Measurements from ENCODE around the gene COL16A1. TPM values are rescaled to one million over a fixed set of nuclear protein-coding genes. Genes with fewer than 3 reads are reported as not detected.

Gene COL16A1
- total RNA-seq, 4 donors from 2014 or later = 79.7 to 128 (median 94.7) TPM

GRCh38 chr1:31647106-31647505 lies 56.7 kb downstream of the COL16A1 start:
- intact Hi-C loops (cut with DNase I; ENCODE audit: low total_unique reads) = no loop called here
- no peak for TF ChIP-seq POLR2A (IDR thresholded peaks at IDR 0.05)
- TF ChIP-seq CTCF (IDR thresholded peaks at IDR 0.05) = peak in 1 of 3 donors; percentile 20
- no peak overlapping the region for H3K4me3 ChIP-seq (ENCODE audit: low read depth, poor library complexity, severe bottlenecking)
- DNase-seq (ENCODE audit: low spot score in 2 of 2) = no peak
- WGBS, 2 donors = 64% methylated on average over 2 of the region's 2 CpGs

GRCh38 chr1:31646259-31646960 lies 57.4 kb downstream of the COL16A1 start:
- H3K4me3 ChIP-seq (ENCODE audit: low read depth, poor library complexity, severe bottlenecking) = no peak overlapping the region
- DNase-seq (ENCODE audit: low spot score in 2 of 2) = no peak
- intact Hi-C loops (cut with DNase I; ENCODE audit: low total_unique reads) = no loop called here
- WGBS, 2 donors = 95 to 99% methylated on average over 4 of the region's 4 CpGs
- TF ChIP-seq CTCF (IDR thresholded peaks at IDR 0.05) (no peak), POLR2A (IDR thresholded peaks at IDR 0.05) (no peak)

DNA sequence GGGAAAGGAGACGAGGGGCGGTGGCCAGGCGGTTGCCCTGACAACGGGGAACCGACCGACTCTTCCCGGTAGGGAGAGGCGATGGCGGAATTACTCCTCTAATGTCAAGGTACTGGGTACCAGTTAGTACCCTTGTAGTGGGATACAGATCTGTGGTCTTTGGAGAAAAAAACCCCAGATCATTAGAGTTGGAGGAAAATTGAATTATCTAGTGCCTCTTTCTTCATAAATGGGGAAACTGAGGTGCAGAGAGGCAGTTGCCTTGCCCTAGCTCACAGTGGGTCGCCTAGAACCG lies 58.6 kb downstream of the COL16A1 start:
- no peak for TF ChIP-seq POLR2A (IDR thresholded peaks at IDR 0.05)
- TF ChIP-seq CTCF (IDR thresholded peaks at IDR 0.05) = no peak
- H3K4me3 ChIP-seq (ENCODE audit: low read depth, poor library complexity, severe bottlenecking) = peak overlapping the region; percentile 93
- intact Hi-C loops (cut with DNase I; ENCODE audit: low total_unique reads) = no loop called here
- DNase-seq (ENCODE audit: low spot score in 2 of 2) = no peak
- WGBS, 2 donors = 0 to 1% methylated on average over 11 of the region's 11 CpGs

DNA sequence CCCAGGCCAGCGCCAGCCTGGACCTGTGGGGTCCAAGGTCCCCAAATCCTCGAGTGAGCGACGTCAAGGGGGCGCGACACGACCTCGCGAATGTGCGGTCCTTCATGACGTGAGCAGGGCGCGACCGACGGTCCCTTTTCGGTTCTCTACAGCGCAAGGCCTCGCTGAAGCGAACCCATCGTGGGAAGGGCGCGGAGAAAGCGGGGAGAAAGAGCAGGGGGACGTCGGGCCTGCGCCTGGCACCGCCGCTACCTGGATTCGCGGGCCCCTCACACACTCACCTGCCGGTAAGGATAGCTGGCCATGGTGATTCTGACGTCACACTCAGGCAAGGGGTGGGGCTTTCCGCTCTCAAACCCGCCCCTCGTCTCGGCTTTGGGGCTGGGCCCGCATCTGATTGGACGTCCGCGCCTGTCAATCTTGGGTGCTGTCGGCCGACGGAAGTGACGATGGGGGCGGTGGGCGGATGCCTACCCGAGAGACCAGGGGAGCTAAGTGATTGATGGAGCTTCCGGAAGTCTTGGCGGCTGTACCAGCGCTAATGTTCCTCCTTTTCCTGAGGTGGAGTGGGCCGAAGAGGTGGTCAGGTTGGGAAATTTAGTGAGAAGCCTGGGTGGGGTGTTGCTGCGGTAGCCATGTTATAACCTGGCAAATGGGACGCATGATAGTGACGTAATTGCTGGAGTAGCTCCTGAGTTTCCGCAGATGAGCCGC lies 59.1 kb downstream of the COL16A1 start, which contains the start of gene PEF1:
PEF1 (minus strand) TSS at position 317 of the 714 bp plus-strand sequence; CDS start at position 305, 12 bp downstream.
- WGBS, 2 donors = 0% methylated on average over 30 to 47 of the region's 56 CpGs

DNA sequence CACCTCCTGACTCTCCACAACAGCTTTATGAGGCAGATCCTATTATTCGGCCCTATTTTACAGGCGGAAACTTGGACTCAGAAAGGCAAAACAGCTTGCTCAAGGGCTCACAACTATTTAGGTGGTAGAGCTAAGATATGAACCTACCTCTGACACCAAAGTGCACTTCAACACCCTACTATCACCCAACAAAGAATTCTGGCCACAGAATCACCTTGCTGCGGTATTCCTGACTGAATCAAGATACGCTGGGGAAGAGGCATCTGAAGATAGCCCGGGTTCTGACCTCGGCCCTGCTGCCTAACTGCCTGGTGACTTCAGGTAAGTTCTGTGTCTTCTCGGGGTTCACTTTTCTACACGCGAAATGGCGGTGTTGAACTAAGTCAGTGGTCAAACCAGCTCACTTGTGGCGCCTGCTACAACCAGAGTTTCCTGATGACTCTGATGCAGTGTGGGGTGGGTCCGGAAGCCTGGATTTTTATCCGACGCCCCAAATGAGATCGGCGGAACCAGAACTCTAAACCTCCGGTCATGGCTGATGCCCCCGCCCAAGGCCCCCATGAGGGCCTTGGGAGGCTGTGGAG lies 59.7 kb downstream of the COL16A1 start:
- WGBS, 2 donors = 5 to 7% methylated on average over 14 to 17 of the region's 18 CpGs
- no peak for DNase-seq (ENCODE audit: low spot score in 2 of 2)
- TF ChIP-seq CTCF (IDR thresholded peaks at IDR 0.05) (no peak), POLR2A (IDR thresholded peaks at IDR 0.05) (no peak)
- intact Hi-C loops (cut with DNase I; ENCODE audit: low total_unique reads) = no loop called here
- H3K4me3 ChIP-seq (ENCODE audit: low read depth, poor library complexity, severe bottlenecking) = peak overlapping the region; percentile 93

More for the DNA sequence above, 59.1 kb downstream of the COL16A1 start, which contains the start of gene PEF1:
- intact Hi-C loops (cut with DNase I; ENCODE audit: low total_unique reads) = no loop called here
- peak within 1 kb of the TSS; percentile 93 for H3K4me3 ChIP-seq (ENCODE audit: low read depth, poor library complexity, severe bottlenecking)
- peak; percentile 98 to 100 for DNase-seq (ENCODE audit: low spot score in 2 of 2)
- TF ChIP-seq POLR2A (IDR thresholded peaks at IDR 0.05) (peak in 1 of 2 donors; percentile 51), CTCF (IDR thresholded peaks at IDR 0.05) (no peak)

All from lower leg skin (tissue), 4 donors.